ENCODE data around the gene ZFAND3. TPM values are rescaled to one million over a fixed set of nuclear protein-coding genes. Genes with fewer than 3 reads are reported as not detected.

The ZFAND3 gene
- total and polyA plus RNA-seq, 12 donors: 21.4 to 163 (median 46.3) TPM

- H3K9me3 ChIP-seq (replicated peaks in 1 of 3): no peaks in the 10 kb centered on the region
- H3K27ac ChIP-seq: no peak overlapping the region
- DNase-seq: no peak
- H3K4me3 ChIP-seq: no peak overlapping the region
- H3K4me1 ChIP-seq (replicated peaks in 1 of 2): peaks cover 0 to 13% of the 10 kb centered on the region in 2 donors
- 82 to 93% (median 83%) methylated on average over 17 to 18 of the region's 18 CpGs for WGBS, 4 donors
- intact Hi-C loops (cut with DNase I): no loop called here
- no peaks in the 10 kb centered on the region for H3K27me3 ChIP-seq
- H3K36me3 ChIP-seq (replicated peaks in 1 of 2): no peaks in the 10 kb centered on the region
- TF ChIP-seq POLR2A (IDR thresholded peaks at IDR 0.05): no peak
- TF ChIP-seq, protein P1, sequence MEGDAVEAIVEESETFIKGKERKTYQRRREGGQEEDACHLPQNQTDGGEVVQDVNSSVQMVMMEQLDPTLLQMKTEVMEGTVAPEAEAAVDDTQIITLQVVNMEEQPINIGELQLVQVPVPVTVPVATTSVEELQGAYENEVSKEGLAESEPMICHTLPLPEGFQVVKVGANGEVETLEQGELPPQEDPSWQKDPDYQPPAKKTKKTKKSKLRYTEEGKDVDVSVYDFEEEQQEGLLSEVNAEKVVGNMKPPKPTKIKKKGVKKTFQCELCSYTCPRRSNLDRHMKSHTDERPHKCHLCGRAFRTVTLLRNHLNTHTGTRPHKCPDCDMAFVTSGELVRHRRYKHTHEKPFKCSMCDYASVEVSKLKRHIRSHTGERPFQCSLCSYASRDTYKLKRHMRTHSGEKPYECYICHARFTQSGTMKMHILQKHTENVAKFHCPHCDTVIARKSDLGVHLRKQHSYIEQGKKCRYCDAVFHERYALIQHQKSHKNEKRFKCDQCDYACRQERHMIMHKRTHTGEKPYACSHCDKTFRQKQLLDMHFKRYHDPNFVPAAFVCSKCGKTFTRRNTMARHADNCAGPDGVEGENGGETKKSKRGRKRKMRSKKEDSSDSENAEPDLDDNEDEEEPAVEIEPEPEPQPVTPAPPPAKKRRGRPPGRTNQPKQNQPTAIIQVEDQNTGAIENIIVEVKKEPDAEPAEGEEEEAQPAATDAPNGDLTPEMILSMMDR (IDR thresholded peaks at IDR 0.05): no peak
These were observed 33.8 kb upstream of the ZFAND3 start for GRCh38 chr6:37785663-37786270.

GRCh38 chr6:37787216-37787615, 32.3 kb upstream of the ZFAND3 start:
- Histone ChIP-seq H3K4me3 (no peak overlapping the region), H3K36me3 (replicated peaks in 1 of 2) (no peaks in the 10 kb centered on the region), H3K4me1 (replicated peaks in 1 of 2) (peaks cover 4 to 22% of the 10 kb centered on the region in 2 donors), H3K9me3 (replicated peaks in 1 of 3) (no peaks in the 10 kb centered on the region), H3K27me3 (no peaks in the 10 kb centered on the region), H3K27ac (no peak overlapping the region)
- WGBS, 4 donors: 77 to 82% (median 81%) methylated on average over 2 of the region's 2 CpGs
- TF ChIP-seq, protein P1 (IDR thresholded peaks at IDR 0.05): no peak
- TF ChIP-seq POLR2A (IDR thresholded peaks at IDR 0.05): no peak
- intact Hi-C loops (cut with DNase I): no loop called here
- no peak for DNase-seq

DNA sequence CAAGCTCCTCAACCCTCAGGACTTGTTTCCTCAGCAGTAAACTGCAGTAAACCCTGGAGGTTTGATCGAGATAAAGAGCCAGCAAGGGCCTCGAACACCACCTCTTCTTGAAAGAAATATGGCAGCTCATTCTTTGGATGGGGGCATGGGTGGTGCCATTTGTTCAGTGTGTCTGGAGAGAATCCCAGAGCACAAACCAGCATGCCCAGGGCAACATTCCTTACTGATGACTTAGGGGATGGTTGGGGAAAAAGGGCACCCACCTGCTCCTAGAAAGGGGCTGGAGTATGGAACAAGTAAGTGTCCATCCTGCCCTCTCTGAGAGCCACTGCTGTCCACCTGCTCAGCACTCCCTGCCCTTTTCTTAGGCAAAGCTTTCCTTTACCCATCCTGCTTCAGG, 31.3 kb upstream of the ZFAND3 start:
- Histone ChIP-seq H3K9me3 (replicated peaks in 1 of 3) (no peaks in the 10 kb centered on the region), H3K27ac (no peak overlapping the region), H3K36me3 (replicated peaks in 1 of 2) (no peaks in the 10 kb centered on the region), H3K4me3 (no peak overlapping the region), H3K4me1 (replicated peaks in 1 of 2) (peaks cover 4 to 17% of the 10 kb centered on the region in 2 donors), H3K27me3 (no peaks in the 10 kb centered on the region)
- intact Hi-C loops (cut with DNase I): no loop called here
- no peak for DNase-seq
- WGBS, 4 donors: 53 to 70% (median 70%) methylated on average over 2 of the region's 2 CpGs; no CpG with 5 or more reads in 1 of the 4 donors
- TF ChIP-seq, protein P1 (IDR thresholded peaks at IDR 0.05): no peak
- no peak for TF ChIP-seq POLR2A (IDR thresholded peaks at IDR 0.05)

- no peak for TF ChIP-seq POLR2A (IDR thresholded peaks at IDR 0.05)
- TF ChIP-seq, protein P1 (IDR thresholded peaks at IDR 0.05): peak; percentile 87 to 98 (median 96)
- Histone ChIP-seq H3K4me1 (replicated peaks in 1 of 2) (peaks cover 4 to 11% of the 10 kb centered on the region in 2 donors), H3K27me3 (no peaks in the 10 kb centered on the region), H3K9me3 (replicated peaks in 1 of 3) (no peaks in the 10 kb centered on the region), H3K36me3 (replicated peaks in 1 of 2) (no peaks in the 10 kb centered on the region), H3K4me3 (no peak overlapping the region), H3K27ac (no peak overlapping the region)
- DNase-seq: peak; percentile 93 to 98 (median 96)
- intact Hi-C loops (cut with DNase I): loop anchor here in 1 of 2 donors (2.0 kb wide), 1 partner anchor 27 kb away; the partner anchor contains the start of gene ZFAND3
- WGBS, 4 donors: 19 to 30% (median 22%) methylated on average over 8 to 10 of the region's 10 CpGs
These were observed 28.2 kb upstream of the ZFAND3 start for GRCh38 chr6:37791156-37791919.

Measured in adrenal gland (tissue), 12 donors.